Choroid plexus epithelial cell (primary cell): ENCODE data around the gene IL21.

Experiments used
- DNase-seq: peaks from one replicate; pipeline ENCODE4 v3.0.0-alpha.2; 2010; ENCODE audit warnings: low read depth
- H3K4me3 ChIP-seq: 2 replicates; pipeline ENCODE4 v1.5.1; 2011; ENCODE audit warnings: low read depth, mild to moderate bottlenecking, control low read depth, low read length, moderate library complexity
- TF ChIP-seq, protein P1 (sequence below): conservative IDR thresholded peaks from 2 replicates; pipeline ENCODE4 v1.5.1; 2011; ENCODE audit warnings: low read depth, mild to moderate bottlenecking, control low read depth, inconsistent platforms, low read length, moderate library complexity

Gene IL21

GRCh38 chr4:122603156-122603574, 17.7 kb downstream of the IL21 start:
- DNase-seq: no peak
- no peak overlapping the region for H3K4me3 ChIP-seq
- TF ChIP-seq, protein P1, sequence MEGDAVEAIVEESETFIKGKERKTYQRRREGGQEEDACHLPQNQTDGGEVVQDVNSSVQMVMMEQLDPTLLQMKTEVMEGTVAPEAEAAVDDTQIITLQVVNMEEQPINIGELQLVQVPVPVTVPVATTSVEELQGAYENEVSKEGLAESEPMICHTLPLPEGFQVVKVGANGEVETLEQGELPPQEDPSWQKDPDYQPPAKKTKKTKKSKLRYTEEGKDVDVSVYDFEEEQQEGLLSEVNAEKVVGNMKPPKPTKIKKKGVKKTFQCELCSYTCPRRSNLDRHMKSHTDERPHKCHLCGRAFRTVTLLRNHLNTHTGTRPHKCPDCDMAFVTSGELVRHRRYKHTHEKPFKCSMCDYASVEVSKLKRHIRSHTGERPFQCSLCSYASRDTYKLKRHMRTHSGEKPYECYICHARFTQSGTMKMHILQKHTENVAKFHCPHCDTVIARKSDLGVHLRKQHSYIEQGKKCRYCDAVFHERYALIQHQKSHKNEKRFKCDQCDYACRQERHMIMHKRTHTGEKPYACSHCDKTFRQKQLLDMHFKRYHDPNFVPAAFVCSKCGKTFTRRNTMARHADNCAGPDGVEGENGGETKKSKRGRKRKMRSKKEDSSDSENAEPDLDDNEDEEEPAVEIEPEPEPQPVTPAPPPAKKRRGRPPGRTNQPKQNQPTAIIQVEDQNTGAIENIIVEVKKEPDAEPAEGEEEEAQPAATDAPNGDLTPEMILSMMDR: no peak

DNA sequence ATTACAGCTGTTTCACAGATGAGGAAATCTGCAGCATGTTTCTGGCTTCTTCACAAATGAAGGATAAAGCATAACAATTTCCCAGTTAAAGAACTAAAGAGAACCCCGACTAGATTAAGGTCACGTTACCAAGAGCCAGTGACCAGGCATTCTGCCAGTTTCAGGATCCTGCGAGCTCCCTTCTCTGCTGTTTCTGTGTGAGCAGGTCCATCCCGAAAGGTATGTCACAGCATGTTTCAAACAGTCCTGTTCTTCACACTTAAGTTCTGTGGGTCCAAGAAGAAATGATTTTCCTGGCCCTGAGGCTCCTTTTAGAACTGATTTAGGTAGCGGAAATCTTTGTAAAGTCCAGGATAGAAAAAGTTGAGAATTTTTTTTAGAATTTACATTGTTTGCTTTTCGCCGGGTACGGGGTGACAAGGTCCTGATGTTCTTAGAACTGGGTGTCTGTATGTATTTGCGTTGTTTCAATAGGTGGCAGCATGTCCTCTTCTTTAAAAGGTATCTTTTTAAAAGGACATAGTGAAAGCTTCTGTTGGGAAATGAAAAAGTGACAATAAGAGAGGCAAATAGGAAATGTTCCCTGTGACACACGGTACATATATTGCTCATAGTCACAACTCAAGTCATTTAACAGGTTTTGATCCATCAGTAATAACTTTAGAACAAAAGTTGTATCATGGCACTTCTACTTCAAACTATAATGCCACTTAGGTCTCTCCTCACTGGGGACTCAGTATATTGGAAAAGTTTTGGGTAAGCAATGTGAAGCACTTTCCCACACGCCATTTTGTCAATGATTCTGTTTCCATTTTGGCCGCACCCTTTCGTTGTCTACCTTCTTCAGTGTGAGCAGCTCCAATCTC, 18.4 kb downstream of the IL21 start:
- H3K4me3 ChIP-seq: no peak overlapping the region

DNA sequence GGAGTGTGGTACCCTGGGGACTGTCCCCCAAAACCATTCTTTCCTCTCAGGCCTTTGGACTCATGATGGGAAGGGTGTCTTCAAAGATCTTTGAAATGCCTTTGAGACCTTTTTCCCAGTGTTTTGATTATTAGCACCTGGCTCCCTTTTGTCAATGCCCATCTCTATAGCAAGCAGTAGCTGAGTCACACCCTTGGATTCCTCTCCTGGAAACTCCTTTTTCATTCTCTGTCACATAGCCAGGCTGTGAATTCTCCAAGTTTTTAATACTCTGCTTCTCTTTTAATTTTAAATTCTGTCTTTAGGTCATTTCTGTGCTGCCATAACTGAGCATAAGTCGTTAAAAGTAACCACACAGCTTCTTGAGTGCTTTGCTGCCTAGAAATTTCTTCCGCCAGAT, 29.7 kb downstream of the IL21 start:
- H3K4me3 ChIP-seq: no peak overlapping the region
- TF ChIP-seq, protein P1: no peak
- no peak for DNase-seq

More for the DNA sequence above, 18.4 kb downstream of the IL21 start:
- peak; percentile 74 for DNase-seq
- TF ChIP-seq, protein P1: peak; percentile 54

- TF ChIP-seq, protein P1: no peak
- no peak overlapping the region for H3K4me3 ChIP-seq
- DNase-seq: peak; percentile 58
Measured at GRCh38 chr4:122588453-122589238, 32.2 kb downstream of the IL21 start.

DNA sequence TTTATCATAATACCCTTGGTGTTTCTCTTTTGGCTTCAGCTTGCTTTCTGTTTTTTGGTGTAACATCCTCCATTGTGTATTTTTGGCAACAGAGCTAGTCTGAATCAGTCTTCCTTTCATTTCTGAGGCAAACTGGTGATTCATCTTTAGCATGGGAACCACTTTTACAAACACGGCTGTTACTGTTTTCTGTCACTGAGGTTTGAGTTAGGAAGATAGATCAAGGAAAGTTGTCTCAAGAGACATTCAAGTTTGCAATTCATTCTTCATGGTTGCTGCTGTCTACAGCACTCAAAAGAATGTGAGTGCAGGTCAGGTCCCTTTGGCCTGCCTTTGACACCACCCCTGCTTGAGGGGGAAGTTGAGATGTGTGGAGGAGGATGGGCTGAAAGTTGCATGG, 36.3 kb downstream of the IL21 start:
- TF ChIP-seq, protein P1: no peak
- no peak overlapping the region for H3K4me3 ChIP-seq
- DNase-seq: peak; percentile 83

GRCh38 chr4:122583906-122584305, 37.0 kb downstream of the IL21 start:
- TF ChIP-seq, protein P1: no peak
- H3K4me3 ChIP-seq: no peak overlapping the region
- DNase-seq: peak; percentile 61
